Measurements from ENCODE around the gene CCDC90B. TPM values are rescaled to one million over a fixed set of nuclear protein-coding genes. Genes with fewer than 3 reads are reported as not detected.
A peak's percentile ranks its signal among the peaks of the same experiment; 100 is the strongest.
"Not testable (repeated sequence)": the region's sequence is repeated elsewhere in the genome, so short reads cannot be mapped to it uniquely, and the experiment has no call there.

CCDC90B gene
- total RNA-seq, 1 experiment from 2014 or later, result 47.7 TPM

DNA sequence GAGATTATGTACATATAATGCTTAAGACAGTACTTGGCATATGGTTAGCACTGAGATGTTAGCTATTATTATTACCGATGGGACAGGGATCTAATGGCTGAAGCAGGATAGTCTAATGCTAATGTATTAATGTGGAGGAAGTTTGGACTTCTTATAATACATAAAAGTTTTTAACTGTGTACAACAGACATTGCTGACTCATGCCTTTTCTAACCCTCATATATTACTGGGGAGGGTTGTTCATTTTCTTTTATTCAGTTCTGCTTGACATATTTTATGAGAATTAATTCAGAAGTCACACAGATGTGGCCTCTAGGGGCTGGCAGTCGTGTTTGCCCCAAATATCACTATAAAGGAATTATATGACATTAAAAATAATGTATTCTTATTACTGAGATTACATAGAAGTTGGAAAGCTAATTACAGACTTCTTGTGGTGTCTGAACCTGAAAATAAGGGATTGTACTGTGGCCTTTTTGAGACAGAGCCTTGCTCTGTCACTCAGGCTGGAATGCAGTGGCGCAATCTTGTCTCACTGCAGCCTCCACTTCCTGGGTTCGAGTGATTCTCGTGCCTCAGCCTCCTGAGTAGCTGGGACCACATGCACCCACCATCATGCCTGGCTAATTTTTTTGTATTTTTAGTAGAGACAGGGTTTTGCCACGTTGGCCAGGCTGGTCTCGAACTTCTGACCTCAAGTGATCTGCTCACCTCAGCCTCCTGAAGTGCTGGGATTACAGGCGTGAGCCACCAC lies 10.1 kb downstream of the CCDC90B start:
- peaks cover 1% of the 10 kb centered on the region for H3K36me3 ChIP-seq (replicated peaks; ENCODE audit: control insufficient read depth, insufficient read depth, low read length)
- no peak for DNase-seq
- no peak overlapping the region for H3K4me3 ChIP-seq (ENCODE audit: insufficient read depth, low read depth, low read length)
- H3K27me3 ChIP-seq (ENCODE audit: control insufficient read depth, insufficient read depth, low read length), result no peaks in the 10 kb centered on the region

DNA sequence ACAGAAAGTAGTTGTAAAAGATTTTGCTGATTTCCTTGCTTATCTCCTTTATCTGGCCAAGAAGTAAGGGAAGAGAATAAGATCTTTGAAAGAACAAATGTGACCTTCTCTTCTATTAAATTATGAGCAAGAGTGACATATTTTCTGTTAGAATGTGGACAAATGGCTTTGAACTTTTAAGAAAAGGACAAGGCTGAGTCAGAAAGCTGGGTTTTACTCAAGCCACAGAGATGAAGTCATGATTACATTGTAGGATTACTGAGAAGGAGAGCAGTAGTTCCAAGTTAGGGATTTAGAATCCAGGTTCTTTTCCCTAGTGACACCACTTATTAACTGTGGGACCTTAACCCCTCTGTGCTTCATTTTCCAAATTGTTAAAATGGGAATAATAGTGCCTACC lies 13.5 kb downstream of the CCDC90B start:
- Histone ChIP-seq H3K36me3 (replicated peaks; ENCODE audit: control insufficient read depth, insufficient read depth, low read length) (peaks cover 1% of the 10 kb centered on the region), H3K4me3 (ENCODE audit: insufficient read depth, low read depth, low read length) (no peak overlapping the region), H3K27me3 (ENCODE audit: control insufficient read depth, insufficient read depth, low read length) (no peaks in the 10 kb centered on the region)
- no peak for DNase-seq

DNA sequence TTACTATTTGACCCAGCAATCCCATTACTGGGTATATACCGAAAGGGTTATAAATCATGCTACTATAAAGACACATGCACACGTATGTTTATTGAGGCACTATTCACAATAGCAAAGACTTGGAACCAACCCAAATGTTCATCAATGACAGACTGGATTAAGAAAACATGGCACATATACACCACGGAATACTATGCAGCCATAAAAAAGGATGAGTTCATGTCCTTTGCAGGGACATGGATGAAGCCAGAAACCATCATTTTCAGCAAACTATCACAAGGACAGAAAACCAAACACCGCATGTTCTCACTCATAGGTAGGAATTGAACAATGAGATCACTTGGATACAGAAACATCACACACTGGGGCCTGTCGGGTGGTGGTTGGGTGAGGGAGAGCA lies 14.4 kb downstream of the CCDC90B start:
- not testable (repeated sequence) for DNase-seq; H3K27me3 ChIP-seq (ENCODE audit: control insufficient read depth, insufficient read depth, low read length); H3K36me3 ChIP-seq (replicated peaks; ENCODE audit: control insufficient read depth, insufficient read depth, low read length); H3K4me3 ChIP-seq (ENCODE audit: insufficient read depth, low read depth, low read length)

GRCh38 chr11:83269080-83269479 lies 17.1 kb downstream of the CCDC90B start:
- H3K36me3 ChIP-seq (replicated peaks; ENCODE audit: control insufficient read depth, insufficient read depth, low read length); H3K4me3 ChIP-seq (ENCODE audit: insufficient read depth, low read depth, low read length); H3K27me3 ChIP-seq (ENCODE audit: control insufficient read depth, insufficient read depth, low read length); DNase-seq: not testable (repeated sequence)

- no peak overlapping the region for H3K4me3 ChIP-seq (ENCODE audit: insufficient read depth, low read depth, low read length)
- no peak for DNase-seq
- H3K36me3 ChIP-seq (replicated peaks; ENCODE audit: control insufficient read depth, insufficient read depth, low read length), result peaks cover 4% of the 10 kb centered on the region
- no peaks in the 10 kb centered on the region for H3K27me3 ChIP-seq (ENCODE audit: control insufficient read depth, insufficient read depth, low read length)
These were observed 20.8 kb downstream of the CCDC90B start for GRCh38 chr11:83265331-83265730.

GRCh38 chr11:83259559-83259958 lies 26.6 kb downstream of the CCDC90B start:
- H3K4me3 ChIP-seq (ENCODE audit: insufficient read depth, low read depth, low read length), result no peak overlapping the region
- H3K36me3 ChIP-seq (replicated peaks; ENCODE audit: control insufficient read depth, insufficient read depth, low read length), result no peaks in the 10 kb centered on the region; the same call in none of the 2 replicates
- DNase-seq, result no peak
- H3K27me3 ChIP-seq (ENCODE audit: control insufficient read depth, insufficient read depth, low read length), result no peaks in the 10 kb centered on the region

GRCh38 chr11:83257761-83258168 lies 28.4 kb downstream of the CCDC90B start:
- no peaks in the 10 kb centered on the region for H3K27me3 ChIP-seq (ENCODE audit: control insufficient read depth, insufficient read depth, low read length)
- no peaks in the 10 kb centered on the region; the same call in none of the 2 replicates for H3K36me3 ChIP-seq (replicated peaks; ENCODE audit: control insufficient read depth, insufficient read depth, low read length)
- H3K4me3 ChIP-seq (ENCODE audit: insufficient read depth, low read depth, low read length), result no peak overlapping the region
- no peak for DNase-seq

GRCh38 chr11:83256602-83257340 lies 29.4 kb downstream of the CCDC90B start:
- no peaks in the 10 kb centered on the region for H3K27me3 ChIP-seq (ENCODE audit: control insufficient read depth, insufficient read depth, low read length)
- H3K4me3 ChIP-seq (ENCODE audit: insufficient read depth, low read depth, low read length), result no peak overlapping the region
- no peak for DNase-seq
- H3K36me3 ChIP-seq (replicated peaks; ENCODE audit: control insufficient read depth, insufficient read depth, low read length), result no peaks in the 10 kb centered on the region; the same call in 1 of the 2 replicates

DNA sequence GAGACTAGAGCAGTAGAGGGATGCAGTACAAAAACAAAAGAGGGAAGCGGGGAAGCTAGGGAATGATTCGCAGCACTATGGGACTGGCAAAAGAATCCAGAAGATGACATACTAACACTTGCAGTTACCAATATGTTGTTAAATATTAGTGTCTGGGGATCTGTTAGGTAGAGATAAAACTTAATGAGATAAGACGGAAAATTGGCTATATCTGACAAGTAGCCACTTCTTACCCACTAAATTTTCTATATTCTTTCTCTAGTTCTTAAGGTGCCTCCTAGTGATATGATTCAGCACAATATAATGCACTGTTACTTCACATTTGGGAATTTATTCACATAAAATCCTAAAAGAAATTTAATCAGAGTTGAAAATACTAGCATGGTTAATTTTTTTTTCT lies 30.8 kb downstream of the CCDC90B start:
- Histone ChIP-seq H3K36me3 (replicated peaks; ENCODE audit: control insufficient read depth, insufficient read depth, low read length) (no peaks in the 10 kb centered on the region; the same call in 1 of the 2 replicates), H3K27me3 (ENCODE audit: control insufficient read depth, insufficient read depth, low read length) (no peaks in the 10 kb centered on the region), H3K4me3 (ENCODE audit: insufficient read depth, low read depth, low read length) (no peak overlapping the region)
- DNase-seq, result no peak

DNA sequence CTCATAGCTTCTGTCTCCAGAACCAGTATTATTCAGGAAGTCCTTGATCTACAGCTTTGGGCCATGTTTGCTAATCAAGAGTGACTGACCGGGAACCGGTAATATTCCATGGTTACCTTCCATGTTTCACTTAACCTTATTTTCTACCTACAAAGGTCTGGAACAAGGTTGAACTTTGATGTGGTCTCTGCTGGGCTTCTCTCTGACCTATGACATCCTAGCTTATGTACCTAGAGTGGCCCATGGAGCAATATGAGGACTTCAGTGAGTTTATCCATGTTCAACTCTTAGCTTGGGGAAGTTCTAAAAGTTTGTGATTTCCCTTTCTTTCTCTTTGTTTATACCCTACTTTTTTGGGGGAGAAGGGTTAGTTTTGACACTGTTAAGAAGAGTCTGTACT lies 33.2 kb downstream of the CCDC90B start:
- no peak for DNase-seq
- Histone ChIP-seq H3K27me3 (ENCODE audit: control insufficient read depth, insufficient read depth, low read length) (no peaks in the 10 kb centered on the region), H3K36me3 (replicated peaks; ENCODE audit: control insufficient read depth, insufficient read depth, low read length) (no peaks in the 10 kb centered on the region), H3K4me3 (ENCODE audit: insufficient read depth, low read depth, low read length) (no peak overlapping the region)

DNA sequence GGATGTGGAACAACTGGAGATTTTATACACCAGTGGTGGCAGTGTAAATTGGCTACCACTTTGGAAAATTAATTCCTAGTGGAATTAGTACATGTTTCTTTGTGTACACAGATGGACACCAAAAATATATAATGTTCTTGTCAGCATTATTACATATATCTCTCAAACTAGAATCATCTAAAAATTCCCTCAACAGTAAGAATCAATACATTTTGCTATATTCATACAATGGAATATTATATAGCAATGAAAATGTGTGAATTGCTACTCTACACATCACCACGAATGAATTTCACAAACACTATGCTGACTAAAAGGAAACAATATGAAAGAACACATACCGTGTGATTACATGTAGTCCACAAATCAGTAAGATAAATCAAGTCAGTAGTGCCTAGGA lies 33.9 kb downstream of the CCDC90B start:
- Histone ChIP-seq H3K4me3 (ENCODE audit: insufficient read depth, low read depth, low read length) (no peak overlapping the region), H3K27me3 (ENCODE audit: control insufficient read depth, insufficient read depth, low read length) (no peaks in the 10 kb centered on the region), H3K36me3 (replicated peaks; ENCODE audit: control insufficient read depth, insufficient read depth, low read length) (no peaks in the 10 kb centered on the region)
- no peak for DNase-seq

- H3K36me3 ChIP-seq (replicated peaks; ENCODE audit: control insufficient read depth, insufficient read depth, low read length), result no peaks in the 10 kb centered on the region
- DNase-seq, result peak; percentile 36
- H3K4me3 ChIP-seq (ENCODE audit: insufficient read depth, low read depth, low read length), result no peak overlapping the region
- H3K27me3 ChIP-seq (ENCODE audit: control insufficient read depth, insufficient read depth, low read length), result no peaks in the 10 kb centered on the region
These were observed 36.1 kb downstream of the CCDC90B start for GRCh38 chr11:83249972-83250593.

DNA sequence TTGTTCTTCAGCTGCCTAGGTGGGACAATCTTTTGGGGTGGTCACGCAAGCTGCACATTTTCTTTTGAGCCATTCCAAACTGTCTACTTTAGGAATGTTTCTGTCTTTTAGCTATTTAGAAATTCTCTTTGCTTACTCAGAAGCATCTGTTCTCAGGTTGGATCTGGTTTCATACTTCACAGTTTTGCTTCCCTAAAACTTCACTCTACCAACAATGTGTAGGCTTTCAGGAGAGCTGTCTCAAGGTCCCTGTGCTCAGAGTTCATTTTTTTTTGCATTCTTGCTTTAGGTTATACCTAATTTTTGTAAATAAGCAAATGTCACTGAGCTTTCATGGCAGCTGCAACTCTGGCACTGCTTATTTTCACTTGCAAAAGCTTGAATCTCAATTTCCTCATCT lies 36.7 kb downstream of the CCDC90B start:
- Histone ChIP-seq H3K4me3 (ENCODE audit: insufficient read depth, low read depth, low read length) (no peak overlapping the region), H3K36me3 (replicated peaks; ENCODE audit: control insufficient read depth, insufficient read depth, low read length) (no peaks in the 10 kb centered on the region), H3K27me3 (ENCODE audit: control insufficient read depth, insufficient read depth, low read length) (no peaks in the 10 kb centered on the region)
- no peak for DNase-seq

GRCh38 chr11:83241291-83241946 lies 44.7 kb downstream of the CCDC90B start:
- Histone ChIP-seq H3K27me3 (ENCODE audit: control insufficient read depth, insufficient read depth, low read length) (no peaks in the 10 kb centered on the region), H3K4me3 (ENCODE audit: insufficient read depth, low read depth, low read length) (no peak overlapping the region), H3K36me3 (replicated peaks; ENCODE audit: control insufficient read depth, insufficient read depth, low read length) (no peaks in the 10 kb centered on the region)
- peak; percentile 33 for DNase-seq

Data from H7 (cell line).